ENCODE data around the gene MMEL1.

The MMEL1 gene

DNA sequence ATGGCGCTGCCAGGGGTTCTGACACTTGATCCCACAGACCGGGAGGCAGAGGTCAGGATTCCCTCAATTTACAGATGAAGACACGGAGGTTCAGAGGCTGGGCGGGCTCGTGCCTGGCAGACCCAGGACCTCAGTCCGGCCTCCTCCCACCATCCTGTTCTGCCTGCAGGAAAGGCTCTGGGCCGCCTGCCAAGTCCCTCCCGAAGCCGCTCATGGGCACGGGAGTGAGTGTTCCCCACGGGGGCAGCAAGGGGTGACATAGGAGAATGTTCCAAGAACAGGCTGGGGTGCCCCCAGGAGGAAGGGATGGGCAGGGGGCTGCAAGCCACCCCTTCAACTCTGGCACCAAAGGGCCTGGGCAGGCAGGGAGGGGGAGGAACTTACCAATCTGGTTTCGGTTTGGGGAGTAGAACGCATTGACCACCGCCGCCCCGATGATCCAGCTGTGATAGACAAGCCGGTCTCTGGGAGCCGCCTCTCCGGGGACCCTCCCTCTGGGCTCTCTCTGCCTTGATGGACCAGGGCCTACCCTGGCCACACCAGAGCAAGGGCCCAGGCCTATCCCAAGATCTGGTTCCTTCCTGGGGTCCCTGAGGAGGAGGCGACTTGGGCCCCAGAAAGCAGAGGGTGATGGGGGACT is 38.7 kb downstream of the MMEL1 start:
- H3K79me2 ChIP-seq (ENCODE audit: low read length): no peaks in the 10 kb centered on the region
- no peaks in the 10 kb centered on the region for H4K20me1 ChIP-seq (ENCODE audit: insufficient read depth, low read length)
- no peak overlapping the region for H3K9ac ChIP-seq (ENCODE audit: low read length)
- no peak overlapping the region for H3K4me3 ChIP-seq (ENCODE audit: low read length)
- DNase-seq: no peak
- no peak for TF ChIP-seq EZH2phosphoT487 (IDR thresholded peaks at IDR 0.05; ENCODE audit: low read length)
- no peak for TF ChIP-seq CTCF (IDR thresholded peaks at IDR 0.05; ENCODE audit: low read length)
- no peak for TF ChIP-seq EZH2 (optimal IDR thresholded peaks at IDR 0.05; ENCODE audit: low read depth, low read length)
- no peaks in the 10 kb centered on the region for H3K4me1 ChIP-seq (ENCODE audit: low read length)
- no peaks in the 10 kb centered on the region for H3F3A ChIP-seq (ENCODE audit: insufficient read depth, low read length)
- no peak overlapping the region for H3K27ac ChIP-seq (ENCODE audit: low read length)
- peaks cover 80% of the 10 kb centered on the region for H3K27me3 ChIP-seq (replicated peaks; ENCODE audit: insufficient read depth, low read length)
- H3K9me2 ChIP-seq (replicated peaks; ENCODE audit: insufficient read depth, low read length): no peaks in the 10 kb centered on the region
- H3K4me2 ChIP-seq (ENCODE audit: low read depth, low read length): no peak overlapping the region
- H3K36me3 ChIP-seq (replicated peaks; ENCODE audit: insufficient read depth, low read length): no peaks in the 10 kb centered on the region
- H2AFZ ChIP-seq (ENCODE audit: low read length): no peak overlapping the region
- no peaks in the 10 kb centered on the region for H3K9me3 ChIP-seq (replicated peaks; ENCODE audit: insufficient read depth, low read length)

DNA sequence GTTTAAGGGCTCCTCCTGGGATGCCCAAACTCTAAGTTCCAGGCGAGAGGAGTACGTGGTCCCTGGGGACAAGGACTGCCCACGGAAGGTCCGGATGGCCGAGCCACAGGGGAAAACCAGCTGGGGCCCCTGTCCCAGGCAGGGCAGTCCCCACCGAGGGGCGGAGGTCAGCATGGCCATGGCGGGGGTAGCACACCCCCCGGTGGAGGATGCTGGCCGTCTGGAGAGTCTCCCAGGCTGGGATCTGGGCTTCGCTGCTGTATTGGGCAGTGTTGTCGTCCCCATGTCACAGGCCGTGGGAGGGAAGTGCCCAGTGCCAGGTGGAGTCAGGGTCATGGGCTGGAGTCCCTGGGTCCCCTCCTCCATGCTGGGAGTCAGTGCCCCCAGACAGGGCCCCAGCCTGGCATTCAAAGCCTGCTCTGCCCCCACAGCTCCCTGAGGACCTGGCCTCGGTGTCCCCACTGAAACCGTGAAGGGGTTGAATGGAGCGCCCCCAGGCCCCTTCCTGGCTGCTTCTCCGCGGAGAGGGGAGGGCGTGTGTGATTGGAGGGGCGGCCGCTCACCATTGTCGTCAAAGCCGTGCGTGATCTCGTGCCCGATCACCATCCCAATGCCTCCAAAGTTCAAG is 39.5 kb downstream of the MMEL1 start:
- H3K4me3 ChIP-seq (ENCODE audit: low read length): no peak overlapping the region
- H3K79me2 ChIP-seq (ENCODE audit: low read length): no peaks in the 10 kb centered on the region
- no peaks in the 10 kb centered on the region for H3F3A ChIP-seq (ENCODE audit: insufficient read depth, low read length)
- TF ChIP-seq EZH2phosphoT487 (IDR thresholded peaks at IDR 0.05; ENCODE audit: low read length): no peak
- TF ChIP-seq CTCF (IDR thresholded peaks at IDR 0.05; ENCODE audit: low read length): no peak
- TF ChIP-seq EZH2 (optimal IDR thresholded peaks at IDR 0.05; ENCODE audit: low read depth, low read length): no peak
- no peak overlapping the region for H2AFZ ChIP-seq (ENCODE audit: low read length)
- H3K27me3 ChIP-seq (replicated peaks; ENCODE audit: insufficient read depth, low read length): peaks cover 73% of the 10 kb centered on the region
- no peaks in the 10 kb centered on the region for H4K20me1 ChIP-seq (ENCODE audit: insufficient read depth, low read length)
- H3K4me2 ChIP-seq (ENCODE audit: low read depth, low read length): no peak overlapping the region
- no peaks in the 10 kb centered on the region for H3K9me3 ChIP-seq (replicated peaks; ENCODE audit: insufficient read depth, low read length)
- H3K27ac ChIP-seq (ENCODE audit: low read length): no peak overlapping the region
- H3K36me3 ChIP-seq (replicated peaks; ENCODE audit: insufficient read depth, low read length): no peaks in the 10 kb centered on the region
- H3K4me1 ChIP-seq (ENCODE audit: low read length): no peaks in the 10 kb centered on the region
- H3K9me2 ChIP-seq (replicated peaks; ENCODE audit: insufficient read depth, low read length): no peaks in the 10 kb centered on the region
- H3K9ac ChIP-seq (ENCODE audit: low read length): no peak overlapping the region
- DNase-seq: no peak

DNA sequence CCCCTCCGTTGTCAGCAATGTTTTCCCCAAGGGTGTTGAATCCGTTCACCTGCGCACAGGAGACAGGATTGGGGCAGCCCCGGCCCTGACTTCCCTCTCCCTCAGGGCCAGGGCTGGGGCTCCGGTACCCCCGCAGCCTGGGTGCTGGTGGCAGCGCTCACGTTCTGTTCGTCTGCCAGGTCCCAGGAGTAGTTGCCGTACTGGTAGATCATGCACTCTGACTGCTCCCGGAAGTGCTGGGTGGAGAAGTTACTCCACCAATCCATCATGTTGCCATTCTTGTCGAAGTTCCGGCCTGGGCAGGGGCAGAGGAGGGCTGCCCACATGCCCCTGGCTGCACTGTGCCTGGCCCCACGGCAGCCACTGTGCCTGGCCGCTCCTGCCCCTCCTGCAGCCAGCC is 40.1 kb downstream of the MMEL1 start:
- no peak overlapping the region for H2AFZ ChIP-seq (ENCODE audit: low read length)

More for the DNA sequence above, 40.1 kb downstream of the MMEL1 start:
- no peak overlapping the region for H3K27ac ChIP-seq (ENCODE audit: low read length)
- no peaks in the 10 kb centered on the region for H4K20me1 ChIP-seq (ENCODE audit: insufficient read depth, low read length)
- H3K4me1 ChIP-seq (ENCODE audit: low read length): no peaks in the 10 kb centered on the region
- H3K9me3 ChIP-seq (replicated peaks; ENCODE audit: insufficient read depth, low read length): no peaks in the 10 kb centered on the region
- no peak overlapping the region for H3K4me3 ChIP-seq (ENCODE audit: low read length)
- H3K27me3 ChIP-seq (replicated peaks; ENCODE audit: insufficient read depth, low read length): peaks cover 67% of the 10 kb centered on the region
- H3K4me2 ChIP-seq (ENCODE audit: low read depth, low read length): no peak overlapping the region
- DNase-seq: no peak
- no peaks in the 10 kb centered on the region for H3F3A ChIP-seq (ENCODE audit: insufficient read depth, low read length)
- no peaks in the 10 kb centered on the region for H3K9me2 ChIP-seq (replicated peaks; ENCODE audit: insufficient read depth, low read length)
- TF ChIP-seq EZH2 (optimal IDR thresholded peaks at IDR 0.05; ENCODE audit: low read depth, low read length) (no peak), EZH2phosphoT487 (IDR thresholded peaks at IDR 0.05; ENCODE audit: low read length) (no peak), CTCF (IDR thresholded peaks at IDR 0.05; ENCODE audit: low read length) (no peak)
- H3K79me2 ChIP-seq (ENCODE audit: low read length): no peaks in the 10 kb centered on the region
- H3K36me3 ChIP-seq (replicated peaks; ENCODE audit: insufficient read depth, low read length): no peaks in the 10 kb centered on the region
- H3K9ac ChIP-seq (ENCODE audit: low read length): no peak overlapping the region
